A549 (cell line): ENCODE results near the gene MPP4. TPM values are rescaled to one million over a fixed set of nuclear protein-coding genes. Genes with fewer than 3 reads are reported as not detected.

ENCODE experiments used
- ATAC-seq, 2 experiments: fragments of 200-7000 bp in 1 of 2; fragments of >200 bp in 1 of 2; cut with Nextera tagmentation in 1 of 2; cut with Tn5 transposase in 1 of 2; 3 replicates each; pipeline versions ENCODE4 v1.8.0 to v1.9.1; 2018 to 2020; ENCODE audit warnings: mild to moderate bottlenecking in 1 of 2, moderate library complexity in 1 of 2
- CTCF ChIA-PET: fragments of 300-600 bp; sonication (Branson Sonifier 250); formaldehyde crosslinking; extraction: SDS; loops from one replicate; lab custom pipeline; 2021; ENCODE audit warnings: antibody characterized with exemption, inconsistent platforms; lab: Yijun Ruan, JAX
- POLR2A ChIA-PET: fragments of 350-600 bp; formaldehyde crosslinking; extraction: SDS; loops from one replicate; lab custom pipeline; 2021; ENCODE audit warnings: antibody characterized with exemption, inconsistent platforms; lab: Yijun Ruan, JAX
- DNase-seq, 2 experiments: peaks; one replicate each; pipeline versions ENCODE4 v3.0.0 to v3.0.0-alpha.2; 2011 to 2016; ENCODE audit warnings: low read depth in 1 of 2, low spot score in 1 of 2
- FAIRE-seq: peaks from 2 replicates; lab custom pipeline; 2011; peaks lifted over from hg19 to GRCh38; lab: Jason Lieb, UNC
- H3K27ac ChIP-seq, 2 experiments: fragments of >200 bp; sonication (Bioruptor Twin); formaldehyde crosslinking; 3 replicates each; pipeline ENCODE4 v1.5.1; 2016 to 2017
- H3K4me1 ChIP-seq: fragments of >200 bp; sonication (Bioruptor Twin); formaldehyde crosslinking; 3 replicates; pipeline ENCODE4 v1.6.1; 2016
- H3K4me2 ChIP-seq: fragments of >200 bp; sonication (Bioruptor Twin); formaldehyde crosslinking; 3 replicates; pipeline ENCODE4 v1.6.1; 2016
- H3K4me3 ChIP-seq: fragments of >200 bp; sonication (Bioruptor Twin); formaldehyde crosslinking; 3 replicates; pipeline ENCODE4 v1.5.1; 2016
- H3K9me3 ChIP-seq: fragments of >200 bp; sonication (Bioruptor Twin); formaldehyde crosslinking; 3 replicates; pipeline ENCODE4 v1.6.1; 2016
- EHMT2 ChIP-seq: fragments of 200-600 bp; sonication (generic); IDR thresholded peaks from 2 replicates; pipeline ENCODE4 v1.6.1; 2016; ENCODE audit warnings: antibody characterized with exemption, low read depth, mild to moderate bottlenecking, moderate library complexity
- EP300 ChIP-seq, 2 experiments: fragments of >200 bp; sonication (Bioruptor Twin); formaldehyde crosslinking; IDR thresholded peaks; 2 replicates in 1 of 2; 3 replicates in 1 of 2; pipeline ENCODE4 v1.6.1; 2016 to 2017
- FOSL2 ChIP-seq, 2 experiments: fragments of 450-650 bp in 1 of 2; fragments of >200 bp in 1 of 2; sonication (Bioruptor Twin) in 1 of 2; formaldehyde crosslinking; IDR thresholded peaks; 2 replicates each; pipeline versions ENCODE4 v1.5.0 to v1.6.1; 2016 to 2020; ENCODE audit warnings: mild to moderate bottlenecking in 1 of 2, moderate library complexity in 1 of 2
- FOXS1 ChIP-seq: fragments of 250-450 bp; sonication (Bioruptor Pico); IDR thresholded peaks from 2 replicates; pipeline ENCODE4 v1.5.0; 2020; ENCODE audit warnings: mild to moderate bottlenecking, moderate library complexity
- GATA3 ChIP-seq: IDR thresholded peaks from 2 replicates; pipeline ENCODE4 v1.6.1; 2012; ENCODE audit warnings: borderline replicate concordance
- HDAC2 ChIP-seq: fragments of 200-600 bp; sonication (generic); IDR thresholded peaks from 2 replicates; pipeline ENCODE4 v1.6.1; 2016
- HMGXB4 ChIP-seq: fragments of 250-450 bp; sonication (Bioruptor Pico); IDR thresholded peaks from 2 replicates; pipeline ENCODE4 v1.5.0; 2021; ENCODE audit warnings: mild to moderate bottlenecking, moderate library complexity, borderline replicate concordance
- HOXA7 ChIP-seq: fragments of 250-450 bp; sonication (Bioruptor Pico); IDR thresholded peaks from 2 replicates; pipeline ENCODE4 v1.5.0; 2020; ENCODE audit warnings: mild to moderate bottlenecking, moderate library complexity
- HOXB13 ChIP-seq: fragments of 250-450 bp; sonication (Bioruptor Pico); IDR thresholded peaks from 2 replicates; pipeline ENCODE4 v1.5.0; 2020; ENCODE audit warnings: low read depth, mild to moderate bottlenecking, moderate library complexity
- KDM1A ChIP-seq: fragments of 200-600 bp; sonication (generic); IDR thresholded peaks from 2 replicates; pipeline ENCODE4 v1.6.1; 2016; ENCODE audit warnings: low read depth, mild to moderate bottlenecking
- KDM5A ChIP-seq: fragments of 200-600 bp; sonication (generic); IDR thresholded peaks from 2 replicates; pipeline ENCODE4 v1.6.1; 2016; ENCODE audit warnings: antibody characterized with exemption, mild to moderate bottlenecking
- NR3C1 ChIP-seq: fragments of >200 bp; sonication (Bioruptor Twin); formaldehyde crosslinking; IDR thresholded peaks from 3 replicates; pipeline ENCODE4 v1.6.1; 2017
- RARB ChIP-seq: fragments of 250-450 bp; sonication (Bioruptor Pico); IDR thresholded peaks from 2 replicates; pipeline ENCODE4 v1.8.0; 2021; ENCODE audit warnings: mild to moderate bottlenecking, moderate library complexity
- RNF2 ChIP-seq: fragments of 200-600 bp; sonication (generic); IDR thresholded peaks from 2 replicates; pipeline ENCODE4 v1.6.1; 2016; ENCODE audit warnings: low read depth, mild to moderate bottlenecking, antibody characterized with exemption, moderate library complexity, borderline replicate concordance
- SREBF2 ChIP-seq: fragments of 450-650 bp; IDR thresholded peaks from 2 replicates; pipeline ENCODE4 v1.6.1; 2014; ENCODE audit warnings: mild to moderate bottlenecking, moderate library complexity
- WGBS: methylation state at CpG from one replicate; pipeline ENCODE4 v1.1.6; 2017; ENCODE audit errors: missing lambda C conversion rate; 5-methylcytosine and 5-hydroxymethylcytosine counted together
- polyA plus RNA-seq, 4 experiments: library from polyadenylated mRNA; depleted of rRNA in 3 of 4; stranded (reverse); fragments of >200 nt; fragmentation: RNase III in 1 of 4; extraction: RNeasy Plus Mini Kit Qiagen cat#74134 plus additional on column Dnase treatment in 1 of 4; gene quantifications; 2 replicates in 3 of 4; 3 replicates in 1 of 4; pipeline ENCODE4 v1.2.3, GENCODE V29; 2011 to 2017
- TF ChIP-seq, protein P1 (sequence below): fragments of 200-600 bp; sonication (generic); IDR thresholded peaks from 2 replicates; pipeline ENCODE4 v1.6.1; 2016; ENCODE audit warnings: antibody characterized with exemption, mild to moderate bottlenecking, moderate library complexity
- TF ChIP-seq, protein P2 (sequence below): fragments of 250-450 bp; sonication (Bioruptor Pico); IDR thresholded peaks from 2 replicates; pipeline ENCODE4 v1.5.0; 2020; ENCODE audit warnings: low read depth, mild to moderate bottlenecking, moderate library complexity
- TF ChIP-seq, protein P3 (sequence below): fragments of >200 bp; sonication (Bioruptor Twin); formaldehyde crosslinking; IDR thresholded peaks from 3 replicates; pipeline ENCODE4 v1.6.1; 2016
- TF ChIP-seq, protein P4 (sequence below): fragments of 450-650 bp; IDR thresholded peaks from 2 replicates; pipeline ENCODE4 v1.6.1; 2014; ENCODE audit warnings: antibody characterized with exemption

MPP4 gene
- polyA plus RNA-seq, 2 of the 4 experiments (the other 2 are of a cell fraction), result 0.06 to 0.19 TPM

DNA sequence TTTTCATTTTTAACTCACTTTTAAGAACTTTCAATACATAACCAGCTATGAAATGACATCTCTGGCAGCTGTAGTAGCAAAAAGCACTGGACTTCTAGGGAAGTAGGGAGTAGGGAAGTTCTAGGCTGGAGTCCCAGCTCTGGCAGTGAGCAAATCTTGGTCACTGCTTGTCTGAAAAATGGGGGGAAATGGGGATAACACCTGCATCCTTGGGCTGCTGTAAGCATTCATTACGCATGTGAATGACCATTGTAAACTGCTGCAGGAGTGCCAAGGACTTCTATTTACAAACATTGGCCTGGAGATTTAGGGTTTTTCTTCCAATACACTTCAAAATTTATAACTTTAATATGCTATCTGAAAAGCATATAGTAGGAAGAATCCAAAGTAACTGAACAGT is 972 bp upstream of the MPP4 start:
- no peak overlapping the region for H3K27ac ChIP-seq
- no peak overlapping the region for H3K4me3 ChIP-seq
- POLR2A ChIA-PET, result no interaction called here
- FAIRE-seq (no peak), ATAC-seq (no peak)
- TF ChIP-seq, protein P1, sequence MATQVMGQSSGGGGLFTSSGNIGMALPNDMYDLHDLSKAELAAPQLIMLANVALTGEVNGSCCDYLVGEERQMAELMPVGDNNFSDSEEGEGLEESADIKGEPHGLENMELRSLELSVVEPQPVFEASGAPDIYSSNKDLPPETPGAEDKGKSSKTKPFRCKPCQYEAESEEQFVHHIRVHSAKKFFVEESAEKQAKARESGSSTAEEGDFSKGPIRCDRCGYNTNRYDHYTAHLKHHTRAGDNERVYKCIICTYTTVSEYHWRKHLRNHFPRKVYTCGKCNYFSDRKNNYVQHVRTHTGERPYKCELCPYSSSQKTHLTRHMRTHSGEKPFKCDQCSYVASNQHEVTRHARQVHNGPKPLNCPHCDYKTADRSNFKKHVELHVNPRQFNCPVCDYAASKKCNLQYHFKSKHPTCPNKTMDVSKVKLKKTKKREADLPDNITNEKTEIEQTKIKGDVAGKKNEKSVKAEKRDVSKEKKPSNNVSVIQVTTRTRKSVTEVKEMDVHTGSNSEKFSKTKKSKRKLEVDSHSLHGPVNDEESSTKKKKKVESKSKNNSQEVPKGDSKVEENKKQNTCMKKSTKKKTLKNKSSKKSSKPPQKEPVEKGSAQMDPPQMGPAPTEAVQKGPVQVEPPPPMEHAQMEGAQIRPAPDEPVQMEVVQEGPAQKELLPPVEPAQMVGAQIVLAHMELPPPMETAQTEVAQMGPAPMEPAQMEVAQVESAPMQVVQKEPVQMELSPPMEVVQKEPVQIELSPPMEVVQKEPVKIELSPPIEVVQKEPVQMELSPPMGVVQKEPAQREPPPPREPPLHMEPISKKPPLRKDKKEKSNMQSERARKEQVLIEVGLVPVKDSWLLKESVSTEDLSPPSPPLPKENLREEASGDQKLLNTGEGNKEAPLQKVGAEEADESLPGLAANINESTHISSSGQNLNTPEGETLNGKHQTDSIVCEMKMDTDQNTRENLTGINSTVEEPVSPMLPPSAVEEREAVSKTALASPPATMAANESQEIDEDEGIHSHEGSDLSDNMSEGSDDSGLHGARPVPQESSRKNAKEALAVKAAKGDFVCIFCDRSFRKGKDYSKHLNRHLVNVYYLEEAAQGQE, result no peak
- TF ChIP-seq HOXB13 (CRISPR knock-in tag), result no peak
- no peak for TF ChIP-seq HMGXB4 (CRISPR knock-in tag)
- TF ChIP-seq SREBF2, result no peak
- TF ChIP-seq, all 56 proteins: peak for 0
- WGBS, result 100% methylated on average over 1 of the region's 1 CpG
- CTCF ChIA-PET, result interaction anchor here (2.1 to 2.8 kb wide), 2 partner anchors 9 to 12 kb away, joined by 7 to 9 read pairs; no protein-coding TSS in a partner anchor
- Histone ChIP-seq H3K4me2 (no peak overlapping the region), H3K9me3 (no peaks in the 10 kb centered on the region), H3K4me1 (peaks cover 21% of the 10 kb centered on the region)
- DNase-seq, result no peak

- 7% methylated on average over 2 of the region's 2 CpGs for WGBS
- Histone ChIP-seq H3K4me1 (peaks cover 21% of the 10 kb centered on the region), H3K4me3 (no peak overlapping the region), H3K27ac (peak overlapping the region in 1 of 2 experiments; percentile 23; a peak in 1 of 6 replicates), H3K9me3 (no peaks in the 10 kb centered on the region), H3K4me2 (peak overlapping the region; percentile 25)
- TF ChIP-seq FOSL2 (IDR thresholded peaks at IDR 0.05) (no peak), FOSL2 (CRISPR knock-in tag; IDR thresholded peaks at IDR 0.05) (0 out of 2 replicates have a peak, but pooled peaks have one; percentile 15), GATA3 (peak; percentile 70; the same call in 1 of the 2 replicates), KDM1A (no peak)
- ATAC-seq (peak; percentile 48 to 69; a peak in 3 of 6 replicates), FAIRE-seq (no peak), DNase-seq (no peak)
- ChIA-PET POLR2A (no interaction called here), CTCF (interaction anchor here (2.1 to 2.8 kb wide), 2 partner anchors 11 to 14 kb away, joined by 7 to 9 read pairs; no protein-coding TSS in a partner anchor)
Measured at GRCh38 chr2:201697899-201698298, 545 bp downstream of the MPP4 start.

DNA sequence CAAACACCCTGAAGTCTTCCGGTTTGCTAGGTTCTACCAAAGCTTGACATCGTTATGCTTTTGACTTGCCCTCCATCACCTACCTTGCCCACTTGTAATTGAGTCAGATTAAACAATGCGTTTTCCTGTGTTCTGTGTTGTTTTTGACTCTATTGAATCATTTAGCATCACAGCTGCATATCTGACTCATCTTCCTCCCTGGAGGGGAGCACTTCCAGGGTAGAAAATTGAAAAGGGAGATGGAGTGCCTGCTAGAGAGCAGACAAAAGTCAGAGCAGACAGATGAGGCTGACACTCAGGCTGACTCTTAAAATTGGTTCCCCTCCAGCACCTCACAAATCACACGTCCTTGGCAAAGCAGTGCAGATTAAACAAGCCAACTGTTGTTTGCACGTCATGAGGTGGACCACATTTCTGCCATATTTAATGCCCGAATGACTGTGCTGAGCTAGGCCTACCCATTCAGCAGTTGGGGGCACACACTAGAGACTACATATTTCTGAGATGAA is 2.2 kb downstream of the MPP4 start:
- H3K9me3 ChIP-seq, result no peaks in the 10 kb centered on the region
- CTCF ChIA-PET, result interaction anchor here (1.0 to 1.6 kb wide), 4 partner anchors 15 to 483 kb away, joined by 3 read pairs; no protein-coding TSS in a partner anchor
- no peak overlapping the region for H3K4me2 ChIP-seq
- no peak for DNase-seq
- no peak for FAIRE-seq
- POLR2A ChIA-PET, result no interaction called here
- H3K4me1 ChIP-seq, result peaks cover 21% of the 10 kb centered on the region
- 33% methylated on average over 6 of the region's 6 CpGs for WGBS
- H3K27ac ChIP-seq, result no peak overlapping the region
- H3K4me3 ChIP-seq, result no peak overlapping the region
- ATAC-seq, result peak; percentile 22 to 37; a peak in 3 of 6 replicates
- TF ChIP-seq KDM1A, result no peak
- TF ChIP-seq KDM5A, result no peak
- TF ChIP-seq, protein P2, sequence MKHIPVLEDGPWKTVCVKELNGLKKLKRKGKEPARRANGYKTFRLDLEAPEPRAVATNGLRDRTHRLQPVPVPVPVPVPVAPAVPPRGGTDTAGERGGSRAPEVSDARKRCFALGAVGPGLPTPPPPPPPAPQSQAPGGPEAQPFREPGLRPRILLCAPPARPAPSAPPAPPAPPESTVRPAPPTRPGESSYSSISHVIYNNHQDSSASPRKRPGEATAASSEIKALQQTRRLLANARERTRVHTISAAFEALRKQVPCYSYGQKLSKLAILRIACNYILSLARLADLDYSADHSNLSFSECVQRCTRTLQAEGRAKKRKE (CRISPR knock-in tag), result no peak
- TF ChIP-seq NR3C1, result no peak
- TF ChIP-seq, protein P3, sequence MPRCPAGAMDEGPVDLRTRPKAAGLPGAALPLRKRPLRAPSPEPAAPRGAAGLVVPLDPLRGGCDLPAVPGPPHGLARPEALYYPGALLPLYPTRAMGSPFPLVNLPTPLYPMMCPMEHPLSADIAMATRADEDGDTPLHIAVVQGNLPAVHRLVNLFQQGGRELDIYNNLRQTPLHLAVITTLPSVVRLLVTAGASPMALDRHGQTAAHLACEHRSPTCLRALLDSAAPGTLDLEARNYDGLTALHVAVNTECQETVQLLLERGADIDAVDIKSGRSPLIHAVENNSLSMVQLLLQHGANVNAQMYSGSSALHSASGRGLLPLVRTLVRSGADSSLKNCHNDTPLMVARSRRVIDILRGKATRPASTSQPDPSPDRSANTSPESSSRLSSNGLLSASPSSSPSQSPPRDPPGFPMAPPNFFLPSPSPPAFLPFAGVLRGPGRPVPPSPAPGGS, result no peak
- TF ChIP-seq HMGXB4 (CRISPR knock-in tag), result no peak
- no peak for TF ChIP-seq HOXA7
- TF ChIP-seq, protein P4, sequence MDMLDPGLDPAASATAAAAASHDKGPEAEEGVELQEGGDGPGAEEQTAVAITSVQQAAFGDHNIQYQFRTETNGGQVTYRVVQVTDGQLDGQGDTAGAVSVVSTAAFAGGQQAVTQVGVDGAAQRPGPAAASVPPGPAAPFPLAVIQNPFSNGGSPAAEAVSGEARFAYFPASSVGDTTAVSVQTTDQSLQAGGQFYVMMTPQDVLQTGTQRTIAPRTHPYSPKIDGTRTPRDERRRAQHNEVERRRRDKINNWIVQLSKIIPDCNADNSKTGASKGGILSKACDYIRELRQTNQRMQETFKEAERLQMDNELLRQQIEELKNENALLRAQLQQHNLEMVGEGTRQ, result no peak
- no peak for TF ChIP-seq GATA3
- TF ChIP-seq EP300 (IDR thresholded peaks at IDR 0.05), result no peak
- no peak for TF ChIP-seq FOXS1
- TF ChIP-seq RARB, result no peak
- no peak for TF ChIP-seq RNF2
- no peak for TF ChIP-seq HDAC2
- no peak for TF ChIP-seq EHMT2
